HepG2 (cell line): ENCODE results near the gene SPTBN2. TPM values are rescaled to one million over a fixed set of nuclear protein-coding genes. Genes with fewer than 3 reads are reported as not detected.
A peak's percentile ranks its signal among the peaks of the same experiment; 100 is the strongest.

Experiments
- CC2D1A ChIP-seq: sonication (generic); formaldehyde crosslinking; IDR thresholded peaks from 2 replicates; pipeline ENCODE4 v1.8.1; 2023; ENCODE audit warnings: mild to moderate bottlenecking, missing genetic modification reagents
- FOXJ3 ChIP-seq: sonication (generic); formaldehyde crosslinking; IDR thresholded peaks from 2 replicates; pipeline ENCODE4 v1.4.0; 2020; ENCODE audit warnings: missing genetic modification reagents, mild to moderate bottlenecking, borderline replicate concordance
- FOXP1 ChIP-seq, 2 experiments: fragments of 450-650 bp in 1 of 2; IDR thresholded peaks; 2 replicates each; pipeline ENCODE4 v1.6.1; 2017 to 2018; ENCODE audit warnings: antibody characterized with exemption in 1 of 2
- HCFC1 ChIP-seq: fragments of 150-350 bp; IDR thresholded peaks from 2 replicates; pipeline ENCODE4 v1.6.1; 2014; ENCODE audit warnings: low read depth, low read length
- KMT2B ChIP-seq: IDR thresholded peaks from 2 replicates; pipeline ENCODE4 v1.6.1; 2016; ENCODE audit warnings: missing genetic modification reagents, missing compliant biosample characterization
- MIXL1 ChIP-seq: IDR thresholded peaks from 2 replicates; pipeline ENCODE4 v1.6.1; 2016
- MYNN ChIP-seq: sonication (generic); formaldehyde crosslinking; IDR thresholded peaks from 2 replicates; pipeline ENCODE4 v1.4.0; 2020; ENCODE audit warnings: mild to moderate bottlenecking, low read depth, missing genetic modification reagents
- NFE2L2 ChIP-seq: fragments of 150-350 bp; IDR thresholded peaks from 2 replicates; pipeline ENCODE4 v1.6.1; 2014; ENCODE audit warnings: low read length
- NR3C1 ChIP-seq: sonication (generic); formaldehyde crosslinking; IDR thresholded peaks from 2 replicates; pipeline ENCODE4 v1.4.0; 2020; ENCODE audit warnings: missing genetic modification reagents
- PHF20 ChIP-seq: sonication (generic); formaldehyde crosslinking; IDR thresholded peaks from 2 replicates; pipeline ENCODE4 v1.5.0; 2020; ENCODE audit warnings: mild to moderate bottlenecking, missing genetic modification reagents
- PPARG ChIP-seq: conservative IDR thresholded peaks from 2 replicates; pipeline ENCODE4 v1.6.1; 2016; ENCODE audit warnings: missing biosample characterization, missing genetic modification reagents
- REPIN1 ChIP-seq: sonication (generic); formaldehyde crosslinking; IDR thresholded peaks from 2 replicates; pipeline ENCODE4 v1.8.0; 2022; ENCODE audit warnings: missing genetic modification reagents, low read depth, mild to moderate bottlenecking, borderline replicate concordance
- ZNF567 ChIP-seq: sonication (generic); formaldehyde crosslinking; IDR thresholded peaks from 2 replicates; pipeline ENCODE4 v1.8.1; 2023; ENCODE audit warnings: mild to moderate bottlenecking, missing genetic modification reagents, borderline replicate concordance
- ZNF615 ChIP-seq: sonication (generic); formaldehyde crosslinking; IDR thresholded peaks from 2 replicates; pipeline ENCODE4 v1.5.0; 2020; ENCODE audit warnings: mild to moderate bottlenecking, missing genetic modification reagents, borderline replicate concordance
- ZNF644 ChIP-seq: IDR thresholded peaks from 2 replicates; pipeline ENCODE4 v1.6.1; 2016; ENCODE audit warnings: low read depth
- ZNF672 ChIP-seq: sonication (generic); formaldehyde crosslinking; IDR thresholded peaks from 2 replicates; pipeline ENCODE4 v1.8.1; 2022; ENCODE audit warnings: missing genetic modification reagents
- ZNF749 ChIP-seq: sonication (generic); formaldehyde crosslinking; IDR thresholded peaks from 2 replicates; pipeline ENCODE4 v1.8.0; 2022; ENCODE audit warnings: mild to moderate bottlenecking, missing genetic modification reagents, moderate library complexity, borderline replicate concordance
- polyA plus RNA-seq, 8 experiments: library from polyadenylated mRNA; depleted of rRNA in 3 of 8; stranded (reverse) in 7 of 8; unstranded in 1 of 8; fragments of >200 nt; fragmentation: Illumina TruSeq in 4 of 8; extraction: Trizol in 4 of 8; gene quantifications; 2 replicates each; pipeline versions ENCODE4 v1.2.1 to v1.2.3, GENCODE V29; 2011 to 2016; ENCODE audit warnings: low read depth in 4 of 8, missing spikeins in 1 of 8, mixed read lengths in 1 of 8; ENCODE audit not compliant: insufficient read depth in 1 of 8
- total RNA-seq, 5 experiments: library from RNA; depleted of rRNA; stranded (reverse); fragments of >200 nt; fragmentation: Illumina TruSeq; extraction: Trizol; gene quantifications; 2 replicates each; pipeline ENCODE4 v1.2.3, GENCODE V29; 2016; ENCODE audit warnings: low read depth in 1 of 5
- TF ChIP-seq, protein P1 (sequence below): sonication (generic); formaldehyde crosslinking; IDR thresholded peaks from 2 replicates; pipeline ENCODE4 v1.4.0; 2020; ENCODE audit warnings: missing genetic modification reagents
- TF ChIP-seq, protein P2 (sequence below): fragments of 450-650 bp; IDR thresholded peaks from 2 replicates; pipeline ENCODE4 v1.6.1; 2016
- TF ChIP-seq, protein P3 (sequence below), 2 experiments: IDR thresholded peaks; 2 replicates each; pipeline ENCODE4 v1.6.1; 2011 to 2012; ENCODE audit warnings: low read length in 2 of 2, borderline replicate concordance in 1 of 2, low read depth in 1 of 2, mild to moderate bottlenecking in 1 of 2, moderate library complexity in 1 of 2
- TF ChIP-seq, protein P4 (sequence below): sonication (generic); formaldehyde crosslinking; IDR thresholded peaks from 2 replicates; pipeline ENCODE4 v1.5.0; 2020; ENCODE audit warnings: missing genetic modification reagents, mild to moderate bottlenecking, borderline replicate concordance

Gene SPTBN2
- total and polyA plus RNA-seq, 2 of the 13 experiments (the other 11 are each of a cell fraction or from before 2014, with no cell fraction given) = 0.65 to 4.0 TPM

DNA sequence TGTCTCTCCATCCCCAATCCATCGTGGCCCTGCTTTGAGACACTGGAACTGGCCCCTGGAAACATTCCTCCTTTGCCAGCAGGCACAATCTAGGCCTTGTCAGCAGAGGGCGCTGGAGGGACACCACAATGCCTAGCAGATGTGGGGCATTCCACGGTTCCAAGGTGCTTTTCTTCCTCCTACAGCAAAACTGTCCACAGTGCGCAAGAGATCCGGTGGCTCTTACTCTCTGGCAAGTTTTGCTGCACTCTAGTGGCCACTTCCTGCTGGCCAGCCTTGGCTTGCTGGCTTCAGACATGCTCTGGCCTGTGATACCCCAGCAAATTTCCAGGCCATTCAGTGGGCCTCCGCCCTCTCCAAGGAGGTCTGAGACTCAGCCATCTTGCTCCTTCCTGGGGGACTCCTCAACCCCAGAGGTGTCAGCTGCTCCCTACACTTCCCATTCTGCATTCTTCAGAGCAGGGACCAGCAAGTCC, 34.2 kb downstream of the SPTBN2 start (continued):
- TF ChIP-seq ZNF749 (CRISPR knock-in tag) (no peak), NFE2L2 (0 out of 2 replicates have a peak, but pooled peaks have one; percentile 14), KMT2B (peak; percentile 49; the same call in 1 of the 2 replicates), ZNF672 (CRISPR knock-in tag) (no peak), PPARG (peak; percentile 29; the same call in 1 of the 2 replicates), MYNN (CRISPR knock-in tag) (no peak), NR3C1 (CRISPR knock-in tag) (no peak), FOXJ3 (CRISPR knock-in tag) (no peak), PHF20 (CRISPR knock-in tag) (no peak), FOXP1 (IDR thresholded peaks at IDR 0.05) (no peak), FOXP1 (CRISPR knock-in tag; IDR thresholded peaks at IDR 0.05) (no peak), ZNF567 (CRISPR knock-in tag) (0 out of 2 replicates have a peak, but pooled peaks have one; percentile 52), MIXL1 (CRISPR knock-in tag) (peak; percentile 76), ZNF615 (CRISPR knock-in tag) (no peak), REPIN1 (CRISPR knock-in tag) (no peak; the same call in 1 of the 2 replicates), CC2D1A (CRISPR knock-in tag) (no peak), HCFC1 (no peak; the same call in 1 of the 2 replicates), ZNF644 (CRISPR knock-in tag) (no peak)
- TF ChIP-seq, protein P1, sequence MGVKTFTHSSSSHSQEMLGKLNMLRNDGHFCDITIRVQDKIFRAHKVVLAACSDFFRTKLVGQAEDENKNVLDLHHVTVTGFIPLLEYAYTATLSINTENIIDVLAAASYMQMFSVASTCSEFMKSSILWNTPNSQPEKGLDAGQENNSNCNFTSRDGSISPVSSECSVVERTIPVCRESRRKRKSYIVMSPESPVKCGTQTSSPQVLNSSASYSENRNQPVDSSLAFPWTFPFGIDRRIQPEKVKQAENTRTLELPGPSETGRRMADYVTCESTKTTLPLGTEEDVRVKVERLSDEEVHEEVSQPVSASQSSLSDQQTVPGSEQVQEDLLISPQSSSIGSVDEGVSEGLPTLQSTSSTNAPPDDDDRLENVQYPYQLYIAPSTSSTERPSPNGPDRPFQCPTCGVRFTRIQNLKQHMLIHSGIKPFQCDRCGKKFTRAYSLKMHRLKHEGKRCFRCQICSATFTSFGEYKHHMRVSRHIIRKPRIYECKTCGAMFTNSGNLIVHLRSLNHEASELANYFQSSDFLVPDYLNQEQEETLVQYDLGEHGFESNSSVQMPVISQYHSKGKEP = no peak
- TF ChIP-seq, protein P2, sequence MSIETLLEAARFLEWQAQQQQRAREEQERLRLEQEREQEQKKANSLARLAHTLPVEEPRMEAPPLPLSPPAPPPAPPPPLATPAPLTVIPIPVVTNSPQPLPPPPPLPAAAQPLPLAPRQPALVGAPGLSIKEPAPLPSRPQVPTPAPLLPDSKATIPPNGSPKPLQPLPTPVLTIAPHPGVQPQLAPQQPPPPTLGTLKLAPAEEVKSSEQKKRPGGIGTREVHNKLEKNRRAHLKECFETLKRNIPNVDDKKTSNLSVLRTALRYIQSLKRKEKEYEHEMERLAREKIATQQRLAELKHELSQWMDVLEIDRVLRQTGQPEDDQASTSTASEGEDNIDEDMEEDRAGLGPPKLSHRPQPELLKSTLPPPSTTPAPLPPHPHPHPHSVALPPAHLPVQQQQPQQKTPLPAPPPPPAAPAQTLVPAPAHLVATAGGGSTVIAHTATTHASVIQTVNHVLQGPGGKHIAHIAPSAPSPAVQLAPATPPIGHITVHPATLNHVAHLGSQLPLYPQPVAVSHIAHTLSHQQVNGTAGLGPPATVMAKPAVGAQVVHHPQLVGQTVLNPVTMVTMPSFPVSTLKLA = no peak
- TF ChIP-seq, protein P3, sequence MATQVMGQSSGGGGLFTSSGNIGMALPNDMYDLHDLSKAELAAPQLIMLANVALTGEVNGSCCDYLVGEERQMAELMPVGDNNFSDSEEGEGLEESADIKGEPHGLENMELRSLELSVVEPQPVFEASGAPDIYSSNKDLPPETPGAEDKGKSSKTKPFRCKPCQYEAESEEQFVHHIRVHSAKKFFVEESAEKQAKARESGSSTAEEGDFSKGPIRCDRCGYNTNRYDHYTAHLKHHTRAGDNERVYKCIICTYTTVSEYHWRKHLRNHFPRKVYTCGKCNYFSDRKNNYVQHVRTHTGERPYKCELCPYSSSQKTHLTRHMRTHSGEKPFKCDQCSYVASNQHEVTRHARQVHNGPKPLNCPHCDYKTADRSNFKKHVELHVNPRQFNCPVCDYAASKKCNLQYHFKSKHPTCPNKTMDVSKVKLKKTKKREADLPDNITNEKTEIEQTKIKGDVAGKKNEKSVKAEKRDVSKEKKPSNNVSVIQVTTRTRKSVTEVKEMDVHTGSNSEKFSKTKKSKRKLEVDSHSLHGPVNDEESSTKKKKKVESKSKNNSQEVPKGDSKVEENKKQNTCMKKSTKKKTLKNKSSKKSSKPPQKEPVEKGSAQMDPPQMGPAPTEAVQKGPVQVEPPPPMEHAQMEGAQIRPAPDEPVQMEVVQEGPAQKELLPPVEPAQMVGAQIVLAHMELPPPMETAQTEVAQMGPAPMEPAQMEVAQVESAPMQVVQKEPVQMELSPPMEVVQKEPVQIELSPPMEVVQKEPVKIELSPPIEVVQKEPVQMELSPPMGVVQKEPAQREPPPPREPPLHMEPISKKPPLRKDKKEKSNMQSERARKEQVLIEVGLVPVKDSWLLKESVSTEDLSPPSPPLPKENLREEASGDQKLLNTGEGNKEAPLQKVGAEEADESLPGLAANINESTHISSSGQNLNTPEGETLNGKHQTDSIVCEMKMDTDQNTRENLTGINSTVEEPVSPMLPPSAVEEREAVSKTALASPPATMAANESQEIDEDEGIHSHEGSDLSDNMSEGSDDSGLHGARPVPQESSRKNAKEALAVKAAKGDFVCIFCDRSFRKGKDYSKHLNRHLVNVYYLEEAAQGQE (IDR thresholded peaks at IDR 0.05; ENCODE audit: borderline replicate concordance in 1 of 2, low read depth in 1 of 2, low read length in 2 of 2) = 0 out of 4 replicates have a peak, but pooled peaks of 1 of the 2 experiments have one; percentile 12
- TF ChIP-seq, protein P4, sequence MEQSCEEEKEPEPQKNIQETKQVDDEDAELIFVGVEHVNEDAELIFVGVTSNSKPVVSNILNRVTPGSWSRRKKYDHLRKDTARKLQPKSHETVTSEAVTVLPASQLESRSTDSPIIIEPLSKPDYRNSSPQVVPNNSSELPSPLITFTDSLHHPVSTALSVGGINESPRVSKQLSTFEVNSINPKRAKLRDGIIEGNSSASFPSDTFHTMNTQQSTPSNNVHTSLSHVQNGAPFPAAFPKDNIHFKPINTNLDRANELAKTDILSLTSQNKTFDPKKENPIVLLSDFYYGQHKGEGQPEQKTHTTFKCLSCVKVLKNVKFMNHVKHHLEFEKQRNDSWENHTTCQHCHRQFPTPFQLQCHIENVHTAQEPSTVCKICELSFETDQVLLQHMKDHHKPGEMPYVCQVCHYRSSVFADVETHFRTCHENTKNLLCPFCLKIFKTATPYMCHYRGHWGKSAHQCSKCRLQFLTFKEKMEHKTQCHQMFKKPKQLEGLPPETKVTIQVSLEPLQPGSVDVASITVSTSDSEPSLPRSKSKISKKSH (CRISPR knock-in tag) = no peak
